Omental fat pad (tissue), 4 donors: ENCODE data around the gene NDUFS7. TPM values are rescaled to one million over a fixed set of nuclear protein-coding genes. Genes with fewer than 3 reads are reported as not detected.

Source experiments
- ATAC-seq: fragments of 150-250 bp; one replicate; pipeline ENCODE4 v1.9.1; 2016; ENCODE audit warnings: mild to moderate bottlenecking, moderate library complexity; ENCODE audit not compliant: low FRiP score
- DNase-seq: peaks from one replicate; pipeline ENCODE4 v3.0.0-alpha.2; 2019; ENCODE audit warnings: low spot score
- CTCF ChIP-seq, 3 donors: fragments of 450-650 bp; IDR thresholded peaks; one replicate each; pipeline ENCODE4 v1.5.1; 2016 to 2017; ENCODE audit warnings: antibody characterized with exemption in 3 of 3, mild to moderate bottlenecking in 3 of 3, moderate library complexity in 2 of 3
- total RNA-seq, 4 donors: library from RNA; depleted of rRNA; stranded (reverse); fragments of >200 nt; gene quantifications; one replicate each; pipeline ENCODE4 v1.1.0, GENCODE V29; 2016

The NDUFS7 gene
- 100 to 1,000 TPM in 3 of 4 donors, 10 to 100 TPM in 1; 80.3 to 121 (median 114) TPM for total RNA-seq

GRCh38 chr19:1383312-1384084, at the start of gene NDUFS7:
Gene NDUFS7 (plus strand): TSS chr19:1383907. CDS start chr19:1383927, 20 bp downstream.
- ATAC-seq (peak; percentile 90), DNase-seq (peak; percentile 86)
- TF ChIP-seq CTCF (IDR thresholded peaks at IDR 0.05): no peak

- no peak for TF ChIP-seq CTCF (IDR thresholded peaks at IDR 0.05)
- DNase-seq: no peak
- ATAC-seq: no peak
These were observed 47.5 kb upstream of the NDUFS7 start for GRCh38 chr19:1336079-1336684.

GRCh38 chr19:1340681-1341469, 42.8 kb upstream of the NDUFS7 start:
- DNase-seq: no peak
- no peak for TF ChIP-seq CTCF (IDR thresholded peaks at IDR 0.05)
- no peak for ATAC-seq

- TF ChIP-seq CTCF (IDR thresholded peaks at IDR 0.05): no peak
- ATAC-seq (no peak), DNase-seq (no peak)
These were observed 40.7 kb upstream of the NDUFS7 start for GRCh38 chr19:1343041-1343440.

GRCh38 chr19:1349211-1349610, 34.5 kb upstream of the NDUFS7 start:
- no peak for DNase-seq
- ATAC-seq: no peak
- no peak for TF ChIP-seq CTCF (IDR thresholded peaks at IDR 0.05)

- no peak for ATAC-seq
- no peak for DNase-seq
- TF ChIP-seq CTCF (IDR thresholded peaks at IDR 0.05): no peak
These were observed 32.8 kb upstream of the NDUFS7 start for GRCh38 chr19:1350867-1351266.
